ENCODE data around the gene PIM3.
A peak's percentile ranks its signal among the peaks of the same experiment; 100 is the strongest.

The PIM3 gene

GRCh38 chr22:49962012-49962750 is 1.6 kb downstream of the PIM3 start:
- Histone ChIP-seq H3K4me3 (peak overlapping the region; percentile 93), H3K27ac (peak overlapping the region; percentile 76 to 99)
- peak; percentile 95 for DNase-seq (ENCODE audit: low spot score)
- no peak for TF ChIP-seq CTCF (IDR thresholded peaks at IDR 0.05)

GRCh38 chr22:49962751-49963646 is 2.4 kb downstream of the PIM3 start:
- TF ChIP-seq CTCF (IDR thresholded peaks at IDR 0.05): no peak
- DNase-seq (ENCODE audit: low spot score): peak; percentile 77
- Histone ChIP-seq H3K4me3 (peak overlapping the region; percentile 93), H3K27ac (peak overlapping the region; percentile 76 to 99)

DNA sequence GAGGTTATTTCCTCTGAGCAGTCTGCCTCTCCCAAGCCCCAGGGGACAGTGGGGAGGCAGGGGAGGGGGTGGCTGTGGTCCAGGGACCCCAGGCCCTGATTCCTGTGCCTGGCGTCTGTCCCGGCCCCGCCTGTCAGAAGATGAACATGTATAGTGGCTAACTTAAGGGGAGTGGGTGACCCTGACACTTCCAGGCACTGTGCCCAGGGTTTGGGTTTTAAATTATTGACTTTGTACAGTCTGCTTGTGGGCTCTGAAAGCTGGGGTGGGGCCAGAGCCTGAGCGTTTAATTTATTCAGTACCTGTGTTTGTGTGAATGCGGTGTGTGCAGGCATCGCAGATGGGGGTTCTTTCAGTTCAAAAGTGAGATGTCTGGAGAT is 3.1 kb downstream of the PIM3 start:
- no peak for DNase-seq (ENCODE audit: low spot score)

DNA sequence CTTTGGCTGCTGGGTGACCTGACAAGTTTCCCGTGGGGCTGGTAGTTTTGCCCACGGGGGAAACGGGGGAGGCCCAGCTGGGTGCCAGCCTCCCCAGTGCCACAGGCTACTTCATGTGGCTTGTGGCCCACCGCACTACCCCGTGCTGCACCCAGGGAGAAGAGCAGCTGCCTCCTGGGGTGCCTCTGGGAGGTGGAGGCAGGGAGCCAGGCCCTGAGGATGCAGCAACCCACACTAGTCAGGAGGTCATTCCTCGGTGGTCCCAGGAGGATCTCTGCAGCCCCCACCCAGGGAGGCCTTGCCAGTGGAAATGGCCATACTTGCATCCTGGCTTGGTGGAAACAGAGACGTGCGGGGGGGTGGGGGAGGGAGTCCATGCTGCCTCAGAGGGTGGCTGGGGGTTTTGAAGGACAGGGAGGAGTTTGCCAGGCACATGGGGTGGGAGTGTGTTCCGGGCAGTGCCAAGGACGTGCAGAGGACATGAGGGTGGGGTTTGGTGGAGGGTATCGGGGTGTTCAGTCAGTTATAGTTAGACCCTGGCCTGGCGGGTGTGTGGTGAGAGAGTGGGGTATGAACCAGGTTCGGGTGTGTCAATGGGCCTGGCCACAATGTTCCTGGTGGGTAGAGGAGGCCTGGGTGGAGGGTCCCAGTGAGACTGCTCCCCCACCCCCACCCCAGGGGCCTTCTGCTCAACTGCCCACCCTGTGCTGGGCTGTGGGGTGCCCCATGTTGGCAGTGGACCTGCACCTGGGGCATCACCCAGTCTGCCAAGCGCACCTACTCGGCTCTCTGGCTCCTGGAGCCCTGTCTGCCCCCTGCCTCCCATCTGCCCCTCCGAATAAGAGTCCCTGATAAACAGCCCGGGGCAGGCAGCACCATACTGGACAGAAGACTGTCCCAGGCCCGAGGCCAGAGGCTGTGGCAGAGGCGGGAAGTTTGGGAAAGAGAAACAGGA is 3.8 kb downstream of the PIM3 start:
- Histone ChIP-seq H3K27ac (peak overlapping the region; percentile 23 to 99), H3K4me3 (peak overlapping the region; percentile 58)
- no peak for TF ChIP-seq CTCF (IDR thresholded peaks at IDR 0.05)
- peak; percentile 73 for DNase-seq (ENCODE audit: low spot score)

More for the DNA sequence above, 3.1 kb downstream of the PIM3 start:
- no peak for TF ChIP-seq CTCF (IDR thresholded peaks at IDR 0.05)
- H3K27ac ChIP-seq: peak overlapping the region; percentile 23 to 99
- peak overlapping the region; percentile 93 for H3K4me3 ChIP-seq

DNA sequence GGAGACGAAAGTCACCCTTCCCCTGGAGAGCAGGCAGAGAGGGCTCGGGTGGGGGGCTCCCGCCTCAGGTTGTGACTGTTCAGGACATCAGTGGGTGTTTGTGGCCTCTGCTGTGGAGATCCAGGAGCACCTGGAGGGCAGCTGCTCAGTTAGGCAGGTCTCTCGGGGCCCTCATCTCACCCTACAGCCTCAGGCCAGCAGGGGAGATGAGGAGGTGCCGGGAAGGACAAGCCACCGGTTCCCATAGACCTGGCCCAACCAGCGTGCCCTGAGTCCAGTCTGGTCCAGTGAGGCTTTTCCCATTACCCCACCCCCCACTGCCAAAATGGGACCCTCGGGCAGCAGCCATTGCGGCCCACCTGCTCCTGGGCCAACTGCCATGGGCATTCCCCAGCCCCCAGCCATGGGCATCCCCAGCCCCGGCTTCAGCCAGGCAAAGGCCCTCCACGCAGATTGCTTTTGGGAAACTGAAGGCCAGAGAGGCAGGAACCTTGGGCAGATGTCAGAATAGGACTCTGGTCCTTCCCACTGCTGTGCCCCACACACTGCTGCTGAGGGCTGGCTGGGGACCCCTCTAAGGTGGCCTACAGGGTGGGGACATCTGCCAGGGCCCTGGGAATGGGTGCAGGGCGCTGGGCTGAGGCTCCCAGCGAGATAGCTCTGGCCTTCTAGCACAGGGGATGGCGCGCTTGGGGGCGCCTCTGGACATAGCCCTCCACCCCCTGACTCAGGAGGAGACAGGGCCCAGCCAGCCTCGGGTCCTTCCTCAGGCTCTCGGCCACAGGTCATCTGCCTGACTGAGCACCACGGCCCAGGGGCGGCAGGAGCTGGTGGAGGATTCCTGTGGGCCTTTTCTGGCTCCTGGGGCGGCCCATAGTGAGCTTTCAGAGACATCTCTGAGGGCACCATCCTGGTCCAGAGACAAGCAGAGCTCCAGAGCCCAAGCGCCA is 4.8 kb downstream of the PIM3 start:
- peak overlapping the region; percentile 58 for H3K4me3 ChIP-seq
- TF ChIP-seq CTCF (IDR thresholded peaks at IDR 0.05): no peak
- H3K27ac ChIP-seq: peak overlapping the region; percentile 3 to 99
- DNase-seq (ENCODE audit: low spot score): peak; percentile 73
